D721Med (cell line): Measurements from ENCODE around the gene RAI2.

Source experiments
- DNase-seq: peaks from one replicate; pipeline ENCODE4 v3.0.0; 2011; ENCODE audit warnings: low spot score; ENCODE audit not compliant: insufficient read length
- FAIRE-seq: peaks from 2 replicates; lab custom pipeline; 2011; peaks lifted over from hg19 to GRCh38; lab: Jason Lieb, UNC
- CTCF ChIP-seq: IDR thresholded peaks from 2 replicates; pipeline ENCODE4 v1.5.1; 2012; ENCODE audit warnings: mild to moderate bottlenecking, control low read depth; ENCODE audit not compliant: insufficient read depth; ENCODE audit errors: missing control alignments

The RAI2 gene

GRCh38 chrX:17860179-17860780 lies 818 bp downstream of the RAI2 start:
- TF ChIP-seq CTCF: no peak
- DNase-seq: peak; percentile 10
- no peak for FAIRE-seq

- TF ChIP-seq CTCF: no peak
- FAIRE-seq (no peak), DNase-seq (no peak)
Observed at GRCh38 chrX:17859609-17860178, 1.4 kb downstream of the RAI2 start.

- DNase-seq (no peak), FAIRE-seq (no peak)
Observed at GRCh38 chrX:17854531-17854930, 6.6 kb downstream of the RAI2 start.

GRCh38 chrX:17854069-17854468 lies 7.0 kb downstream of the RAI2 start:
- TF ChIP-seq CTCF: no peak

More at GRCh38 chrX:17854531-17854930, 6.6 kb downstream of the RAI2 start:
- no peak for TF ChIP-seq CTCF

GRCh38 chrX:17851874-17852273 lies 9.2 kb downstream of the RAI2 start:
- no peak for FAIRE-seq
- TF ChIP-seq CTCF: no peak
- DNase-seq: no peak

More at GRCh38 chrX:17854069-17854468, 7.0 kb downstream of the RAI2 start:
- no peak for DNase-seq
- no peak for FAIRE-seq

- DNase-seq (no peak), FAIRE-seq (no peak)
Observed at GRCh38 chrX:17848545-17849265, 12.4 kb downstream of the RAI2 start.

More at GRCh38 chrX:17848545-17849265, 12.4 kb downstream of the RAI2 start:
- no peak for TF ChIP-seq CTCF
